Activated T-cell treated with anti-CD3 and anti-CD28 coated beads, Interleukin-2, amount 50 U/mL, for 1 hour (primary cell): Measurements from ENCODE around the gene FBRSL1.
"Not testable (repeated sequence)": the region's sequence is repeated elsewhere in the genome, so short reads cannot be mapped to it uniquely, and the experiment has no call there.

Experiments used
- DNase-seq: peaks from one replicate; pipeline ENCODE4 v3.0.0-alpha.2; 2020

The FBRSL1 gene

GRCh38 chr12:132471858-132472255, 18.1 kb upstream of the FBRSL1 start:
- no peak for DNase-seq

- no peak for DNase-seq
These were observed 17.6 kb upstream of the FBRSL1 start for GRCh38 chr12:132472386-132472785.

- DNase-seq: no peak
These were observed 15.7 kb upstream of the FBRSL1 start for GRCh38 chr12:132474237-132474741.

DNA sequence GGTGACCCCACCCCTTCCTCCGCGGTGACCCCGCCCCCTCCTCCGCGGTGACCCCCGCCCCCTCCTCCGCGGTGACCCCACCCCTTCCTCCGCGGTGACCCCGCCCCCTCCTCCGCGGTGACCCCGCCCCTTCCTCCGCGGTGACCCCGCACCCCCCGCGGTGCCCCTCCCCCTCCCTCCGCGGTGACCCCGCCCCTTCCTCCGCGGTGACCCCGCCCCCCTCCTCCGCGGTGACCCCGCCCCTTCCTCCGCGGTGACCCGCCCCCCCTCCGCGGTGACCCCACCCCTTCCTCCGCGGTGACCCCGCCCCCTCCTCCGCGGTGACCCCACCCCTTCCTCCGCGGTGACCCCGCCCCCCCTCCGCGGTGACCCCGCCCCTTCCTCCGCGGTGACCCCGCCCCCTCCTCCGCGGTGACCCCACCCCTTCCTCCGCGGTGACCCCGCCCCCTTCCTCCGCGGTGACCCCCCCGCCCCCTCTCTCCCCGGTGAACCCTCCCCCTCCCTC, 15.1 kb upstream of the FBRSL1 start:
- DNase-seq: not testable (repeated sequence)

- peak; percentile 39 for DNase-seq
These were observed 14.5 kb upstream of the FBRSL1 start for GRCh38 chr12:132475304-132476037.

- DNase-seq: no peak
These were observed 13.9 kb upstream of the FBRSL1 start for GRCh38 chr12:132476038-132476414.

- DNase-seq: no peak
These were observed 13.5 kb upstream of the FBRSL1 start for GRCh38 chr12:132476421-132476820.

DNA sequence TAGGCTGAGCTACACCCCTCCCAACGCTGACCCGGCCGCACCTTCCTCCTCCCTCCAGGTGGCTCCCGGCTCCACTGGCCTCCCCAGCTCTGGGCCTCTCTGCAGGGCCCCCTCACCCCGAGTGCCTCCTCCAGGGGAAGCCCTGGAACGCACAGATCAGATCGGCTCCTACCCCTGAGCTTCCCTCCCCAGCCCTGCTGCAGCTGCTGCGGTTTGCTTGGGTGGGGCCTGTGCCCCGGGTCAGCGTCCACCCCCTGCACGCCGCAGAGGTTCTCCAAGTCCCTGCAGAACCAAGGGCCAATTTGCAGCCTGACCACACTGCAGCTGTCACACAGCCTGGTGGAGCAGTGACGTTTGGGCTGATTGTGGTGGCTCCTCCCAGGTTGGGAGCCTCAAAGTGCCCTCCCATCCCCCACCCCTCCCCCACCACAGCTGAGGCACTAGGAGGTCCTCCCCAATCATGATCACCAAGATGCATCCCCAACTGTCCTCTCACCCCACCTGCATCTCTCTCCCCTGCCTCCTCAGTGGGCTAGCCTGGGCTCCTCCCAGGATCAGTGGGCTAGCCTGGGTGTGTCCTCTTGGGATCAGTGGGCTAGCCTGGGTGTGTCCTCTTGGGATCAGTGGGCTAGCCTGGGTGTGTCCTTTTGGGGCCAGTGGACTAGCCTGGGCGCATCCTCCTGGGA, 12.8 kb upstream of the FBRSL1 start:
- no peak for DNase-seq

DNA sequence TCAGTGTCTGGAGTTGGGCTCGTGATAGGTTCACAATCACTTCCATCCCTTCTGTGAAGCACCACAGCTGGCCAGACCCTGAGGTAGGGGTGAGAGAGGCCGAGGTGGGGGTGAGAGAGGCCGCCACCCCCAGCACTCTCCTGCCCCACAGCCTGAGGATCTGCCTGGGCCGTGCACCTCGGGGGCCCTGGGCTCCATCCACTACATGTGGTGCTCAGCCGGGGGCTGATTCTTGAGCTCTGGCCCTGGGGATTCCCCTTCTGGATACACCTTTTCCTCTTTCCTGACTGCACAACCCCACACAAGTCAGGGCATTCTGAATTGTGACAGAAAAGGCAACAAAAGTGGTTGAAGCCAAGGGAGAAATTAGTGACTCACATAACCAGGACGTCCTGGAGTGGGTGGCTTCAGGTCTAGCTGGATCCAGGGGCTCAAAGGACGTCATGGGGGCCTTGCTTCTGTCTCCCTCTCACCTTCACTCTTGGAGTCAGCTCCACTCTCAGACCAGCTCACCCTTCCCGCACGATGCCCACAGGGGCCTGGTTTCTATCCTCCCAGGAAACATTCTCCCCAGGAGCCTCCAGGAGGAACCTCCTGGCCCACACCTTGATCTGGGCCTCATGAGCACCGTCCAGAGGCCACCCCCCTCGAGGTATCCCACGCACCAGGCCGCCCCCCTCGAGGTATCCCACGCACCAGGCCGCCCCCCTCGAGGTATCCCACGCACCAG, 12.1 kb upstream of the FBRSL1 start:
- DNase-seq: no peak

GRCh38 chr12:132478433-132478803, 11.5 kb upstream of the FBRSL1 start:
- DNase-seq: no peak

- no peak for DNase-seq
These were observed 11.1 kb upstream of the FBRSL1 start for GRCh38 chr12:132478845-132479244.

- no peak for DNase-seq
These were observed 10.7 kb upstream of the FBRSL1 start for GRCh38 chr12:132479291-132479690.

- no peak for DNase-seq
These were observed 9.9 kb upstream of the FBRSL1 start for GRCh38 chr12:132479938-132480622.

- DNase-seq: no peak
These were observed 9.3 kb upstream of the FBRSL1 start for GRCh38 chr12:132480623-132481132.

GRCh38 chr12:132481345-132481744, 8.6 kb upstream of the FBRSL1 start:
- no peak for DNase-seq

GRCh38 chr12:132481771-132482745, 7.9 kb upstream of the FBRSL1 start:
- DNase-seq: no peak

- no peak for DNase-seq
These were observed 7.2 kb upstream of the FBRSL1 start for GRCh38 chr12:132482771-132483170.

DNA sequence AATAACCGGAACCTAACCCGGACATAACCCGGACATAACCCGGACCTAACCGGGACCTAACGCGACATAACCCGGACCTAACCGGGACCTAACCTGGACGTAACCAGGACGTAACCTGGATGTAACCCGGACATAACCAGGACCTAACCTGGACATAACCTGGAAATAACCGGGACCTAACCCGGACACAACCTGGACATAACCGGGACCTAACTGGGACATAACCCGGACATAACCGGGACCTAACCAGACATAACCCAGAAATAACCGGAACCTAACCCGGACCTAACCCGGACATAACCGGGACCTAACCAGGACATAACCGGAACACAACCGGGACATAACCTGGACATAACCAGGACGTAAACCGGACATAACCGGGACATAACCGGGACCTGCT, 6.7 kb upstream of the FBRSL1 start:
- no peak for DNase-seq

DNA sequence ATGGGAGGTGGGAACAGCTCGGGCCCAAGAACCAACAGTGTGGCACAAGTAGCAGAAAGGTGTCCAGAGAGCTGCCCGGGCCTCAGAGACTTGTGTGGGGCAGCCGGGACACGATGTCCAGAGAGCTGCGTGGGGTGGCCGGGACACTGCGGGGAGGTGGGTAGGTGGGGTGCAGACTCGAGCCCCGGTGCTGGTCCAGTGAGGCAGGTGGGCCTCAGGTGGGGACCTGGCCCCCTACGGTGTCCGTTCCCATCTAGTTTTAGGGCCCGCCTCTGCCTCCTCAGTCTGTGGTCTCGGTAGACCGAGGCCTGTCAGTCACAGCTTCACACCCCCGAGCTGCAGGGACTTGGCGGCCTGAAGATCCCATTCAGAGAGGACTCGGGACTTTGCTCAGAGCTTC, 6.3 kb upstream of the FBRSL1 start:
- DNase-seq: no peak

- no peak for DNase-seq
These were observed 5.6 kb upstream of the FBRSL1 start for GRCh38 chr12:132484183-132484890.
